GM19372 (cell line): ENCODE data around the gene GAS2L2.

Source experiments
- ATAC-seq: cut with Tn5 transposase; IDR thresholded peaks from one replicate; pipeline ENCODE4 v1.9.1; 2021; ENCODE audit warnings: mild to moderate bottlenecking, low read depth, moderate library complexity; ENCODE audit not compliant: unreplicated experiment

Gene GAS2L2

DNA sequence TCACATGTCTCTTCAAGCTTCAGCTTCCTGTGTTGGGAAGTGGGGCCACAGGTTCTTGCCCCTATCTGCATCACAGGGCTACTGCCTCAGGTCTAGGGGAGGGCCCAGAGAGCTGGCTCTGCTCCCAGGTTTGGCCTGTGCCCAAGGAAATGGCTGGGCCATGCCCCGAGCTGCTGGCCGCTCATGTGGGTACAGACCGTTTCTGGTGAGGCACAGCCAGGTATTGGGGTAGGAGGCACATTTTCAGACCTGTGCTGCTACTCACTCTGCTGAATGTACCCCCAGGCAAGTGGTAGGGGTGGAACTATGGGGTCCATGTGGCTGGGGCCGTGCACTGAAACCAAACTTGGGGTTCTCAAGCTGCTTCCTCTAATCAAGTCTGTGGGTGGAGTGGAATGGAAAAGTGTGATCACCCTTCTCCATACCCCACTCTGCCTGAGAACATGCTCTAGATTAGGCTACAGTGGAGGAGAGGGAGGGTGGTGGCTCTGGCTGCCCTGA, 4.6 kb downstream of the GAS2L2 start:
- ATAC-seq: no peak

- no peak for ATAC-seq
These were observed 5.5 kb downstream of the GAS2L2 start for GRCh38 chr17:35747540-35748017.

DNA sequence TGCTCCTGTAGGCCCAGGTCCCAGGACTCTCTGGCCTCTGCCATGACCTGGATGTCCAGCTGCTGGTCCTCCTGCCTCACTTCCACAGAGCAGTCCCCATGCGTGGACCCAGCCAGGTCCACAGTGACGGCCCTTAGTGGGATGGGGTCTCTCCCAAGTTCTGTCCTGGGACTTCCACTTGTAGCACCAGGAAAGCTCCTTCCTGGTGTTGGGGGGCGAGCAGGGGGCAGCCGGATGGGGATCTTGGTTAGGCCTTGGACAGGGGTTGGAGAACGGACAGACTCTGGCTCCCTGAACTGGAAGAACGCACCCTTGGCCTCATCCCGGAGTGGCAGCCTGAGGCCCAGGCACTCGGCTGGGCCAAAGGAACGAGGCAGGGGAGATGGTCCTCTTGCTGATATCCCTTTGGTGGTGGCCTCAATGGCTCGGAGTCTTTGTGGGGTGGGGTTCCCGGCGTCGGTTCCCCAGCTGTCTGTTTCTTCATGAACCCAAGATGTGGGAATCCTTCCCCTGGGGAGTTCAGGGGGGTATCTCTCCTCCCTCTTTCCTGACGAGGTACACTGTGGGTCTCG, 7.2 kb downstream of the GAS2L2 start:
- ATAC-seq: no peak

- no peak for ATAC-seq
These were observed 7.8 kb downstream of the GAS2L2 start for GRCh38 chr17:35745246-35745645.

DNA sequence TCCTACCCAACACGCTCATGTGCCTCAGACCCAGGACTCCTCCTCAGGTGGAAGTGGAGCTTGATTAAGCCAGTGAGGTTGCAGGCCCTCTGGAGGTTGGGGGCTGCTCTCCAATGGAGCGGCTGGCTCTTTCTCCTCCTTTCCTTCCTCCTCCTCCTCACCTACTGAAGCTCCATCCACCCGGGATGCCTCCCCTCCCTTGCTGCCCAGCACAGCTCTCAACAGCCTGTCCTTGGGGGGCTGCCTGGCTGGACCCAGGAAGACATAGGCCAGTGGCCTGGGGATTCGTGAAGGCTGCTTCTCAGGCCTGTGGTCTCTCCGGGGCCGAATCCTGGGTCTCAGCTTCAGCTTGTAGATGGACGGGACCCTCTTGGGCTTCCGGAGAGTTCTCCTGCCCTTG, 8.2 kb downstream of the GAS2L2 start:
- no peak for ATAC-seq

GRCh38 chr17:35743626-35744328, 9.3 kb downstream of the GAS2L2 start:
- no peak for ATAC-seq

GRCh38 chr17:35742896-35743477, 10.1 kb downstream of the GAS2L2 start:
- ATAC-seq: no peak

DNA sequence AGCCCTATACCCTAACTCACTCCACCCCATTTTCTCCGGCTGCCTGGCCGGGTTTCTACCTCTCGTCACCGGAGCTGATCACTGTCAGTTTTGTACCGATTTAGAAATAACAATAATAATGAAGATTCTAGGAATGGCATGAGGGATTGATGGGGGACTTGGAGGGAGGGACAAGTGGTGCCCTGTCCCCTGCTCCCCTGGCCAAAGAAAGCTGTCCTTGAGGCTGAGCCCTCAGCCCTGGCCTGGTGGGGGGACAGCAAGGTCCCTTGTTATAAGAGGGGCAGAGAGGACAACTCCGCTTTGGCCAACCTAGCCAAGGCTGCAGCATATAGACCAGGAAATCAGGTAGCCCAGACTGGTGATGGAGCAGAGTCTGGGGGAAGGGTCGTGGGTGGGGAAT, 10.5 kb downstream of the GAS2L2 start:
- ATAC-seq: no peak

DNA sequence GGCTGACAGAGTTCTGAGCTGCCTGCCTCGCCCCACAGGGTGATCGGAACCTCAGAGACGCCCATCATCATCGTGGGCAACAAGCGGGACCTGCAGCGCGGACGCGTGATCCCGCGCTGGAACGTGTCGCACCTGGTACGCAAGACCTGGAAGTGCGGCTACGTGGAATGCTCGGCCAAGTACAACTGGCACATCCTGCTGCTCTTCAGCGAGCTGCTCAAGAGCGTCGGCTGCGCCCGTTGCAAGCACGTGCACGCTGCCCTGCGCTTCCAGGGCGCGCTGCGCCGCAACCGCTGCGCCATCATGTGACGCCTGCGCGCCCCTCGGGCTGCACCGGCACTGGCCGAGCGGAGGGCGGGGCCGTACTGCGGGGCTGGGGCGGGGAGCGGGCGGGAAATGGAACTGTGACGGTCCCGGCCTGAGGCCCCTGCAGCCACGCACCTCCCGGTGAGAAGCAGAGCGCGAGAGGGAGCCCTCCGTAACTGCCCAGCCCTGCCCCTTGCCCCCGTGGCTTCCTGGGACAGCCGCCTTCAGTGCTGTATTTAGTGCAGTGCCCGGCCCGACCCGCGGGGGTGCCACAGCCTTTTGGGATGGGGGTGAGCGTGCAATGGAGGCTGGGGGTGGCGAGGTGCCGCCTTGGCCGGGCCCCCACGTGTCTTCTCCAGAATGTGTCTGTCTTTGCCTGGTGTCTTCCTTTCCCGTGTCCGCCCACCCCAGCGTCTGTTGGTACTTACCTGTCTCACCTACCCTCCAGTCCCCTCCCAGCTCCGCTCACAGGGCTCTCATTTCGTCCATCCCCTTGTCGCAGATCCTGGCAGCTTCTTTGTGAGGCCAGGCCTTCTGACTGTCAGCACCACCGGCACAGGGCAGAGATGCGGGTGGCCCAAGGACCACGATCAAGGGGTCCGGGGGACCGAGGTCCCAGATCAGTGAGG, 11.8 kb downstream of the GAS2L2 start:
- no peak for ATAC-seq

- ATAC-seq: no peak
These were observed 12.8 kb downstream of the GAS2L2 start for GRCh38 chr17:35740216-35740615.

GRCh38 chr17:35738519-35739133, 14.4 kb downstream of the GAS2L2 start:
- ATAC-seq: no peak

DNA sequence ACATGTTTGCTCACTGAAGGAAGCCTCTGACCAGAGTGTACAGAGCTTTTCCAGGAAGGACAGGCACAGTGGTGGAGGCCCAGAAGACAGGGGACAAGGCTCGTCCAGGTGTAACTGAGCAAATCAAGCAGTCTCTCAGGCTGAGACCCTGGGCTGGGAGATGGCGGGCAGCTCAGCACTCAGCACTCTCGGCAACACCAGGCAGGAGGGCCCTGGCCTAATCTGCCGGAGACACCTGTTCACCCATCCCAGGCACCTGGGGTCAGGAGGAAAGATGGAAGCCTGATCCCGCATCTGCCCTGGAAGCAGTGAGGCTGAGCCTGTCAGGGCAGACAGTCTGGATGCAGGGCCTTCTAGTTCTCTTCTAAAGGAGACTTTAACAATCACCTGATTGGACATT, 16.8 kb downstream of the GAS2L2 start:
- ATAC-seq: no peak

DNA sequence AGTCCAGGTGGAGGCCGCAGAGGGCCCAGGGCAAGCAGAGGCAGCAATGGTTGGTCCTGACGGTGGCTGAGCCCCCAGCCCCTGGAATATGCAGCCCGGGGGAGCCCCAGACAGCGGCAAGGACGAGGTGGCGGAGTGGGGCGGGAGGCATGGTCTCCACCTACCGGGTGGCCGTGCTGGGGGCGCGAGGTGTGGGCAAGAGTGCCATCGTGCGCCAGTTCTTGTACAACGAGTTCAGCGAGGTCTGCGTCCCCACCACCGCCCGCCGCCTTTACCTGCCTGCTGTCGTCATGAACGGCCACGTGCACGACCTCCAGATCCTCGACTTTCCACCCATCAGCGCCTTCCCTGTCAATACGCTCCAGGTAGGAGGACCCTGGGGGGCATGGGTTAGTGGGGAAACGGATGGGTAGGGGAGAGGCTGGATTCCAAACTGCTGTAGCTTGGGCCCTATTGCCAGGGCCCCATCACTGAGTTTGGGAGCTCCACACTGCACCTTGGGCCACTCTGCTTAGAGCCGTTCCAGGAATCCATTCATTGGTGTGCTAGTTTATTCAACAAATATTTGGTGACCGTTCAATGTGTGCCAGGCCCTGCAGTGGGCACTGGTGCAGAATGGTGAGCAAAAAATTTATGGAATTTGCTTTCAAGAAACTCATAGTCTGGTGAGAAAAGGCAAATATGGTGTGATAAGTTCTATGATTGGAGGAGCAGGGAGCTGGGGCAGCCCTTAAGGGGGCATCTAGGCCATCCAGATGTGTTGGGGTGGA, 17.8 kb downstream of the GAS2L2 start:
- no peak for ATAC-seq

GRCh38 chr17:35734396-35734795, 18.6 kb downstream of the GAS2L2 start:
- ATAC-seq: no peak

GRCh38 chr17:35733366-35733765, 19.7 kb downstream of the GAS2L2 start:
- no peak for ATAC-seq

DNA sequence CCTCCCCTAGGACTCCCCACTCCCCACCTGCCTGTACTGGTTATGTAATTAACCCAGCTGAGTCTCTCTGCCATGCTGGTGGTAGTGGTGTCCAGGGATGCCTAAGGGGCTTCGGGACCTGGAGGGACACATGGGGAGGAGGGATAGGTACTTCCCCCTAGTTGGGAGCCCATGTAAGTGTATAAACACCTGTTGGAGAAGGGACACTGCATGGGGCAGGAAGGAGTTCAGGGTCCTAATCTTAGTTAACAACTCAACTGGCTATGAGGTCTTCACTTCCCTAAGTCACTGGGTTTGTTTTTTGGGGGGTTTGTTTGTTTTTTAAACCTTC, 20.3 kb downstream of the GAS2L2 start:
- no peak for ATAC-seq

- no peak for ATAC-seq
These were observed 20.9 kb downstream of the GAS2L2 start for GRCh38 chr17:35731917-35732805.

DNA sequence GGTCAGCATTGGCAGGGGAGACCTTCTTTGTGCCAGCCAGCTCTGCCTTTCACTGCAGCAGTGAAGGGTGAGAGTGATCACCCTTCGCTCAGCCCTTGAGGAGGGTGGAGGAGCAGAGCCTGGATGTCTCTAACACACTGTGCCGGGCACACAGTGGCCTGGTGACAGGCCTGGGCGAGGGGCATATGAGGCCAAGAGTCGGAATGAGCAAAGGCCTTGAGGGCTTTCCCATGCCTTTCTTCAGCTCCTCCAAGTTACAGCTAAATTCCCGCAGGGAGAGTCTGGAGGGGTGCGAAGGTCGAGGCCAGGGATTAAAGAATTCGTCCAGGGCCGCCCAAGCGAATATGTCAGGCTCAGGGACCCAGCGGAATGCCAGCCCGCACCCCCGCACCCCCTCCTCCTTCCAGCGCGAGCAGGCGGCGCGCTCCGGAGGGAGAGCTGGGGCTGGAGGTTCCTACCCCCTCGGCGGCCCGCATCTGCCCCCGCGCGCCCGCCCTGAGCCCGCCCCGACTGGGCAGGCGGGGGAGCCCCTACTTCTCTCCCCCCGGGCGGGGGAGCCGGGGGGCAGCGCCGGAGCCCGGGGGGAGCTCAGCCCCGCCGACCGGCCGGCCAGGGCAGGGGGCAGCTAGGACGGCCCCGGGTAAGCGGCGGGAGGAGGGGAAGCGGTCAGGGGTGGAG, 21.7 kb downstream of the GAS2L2 start, which contains the start of gene RASL10B:
Gene RASL10B (plus strand): TSS at position 401 of the 678 bp plus-strand sequence. CDS start 3,546 bp downstream, outside the sequence.
- ATAC-seq: no peak
